Ascending aorta (tissue), 2 donors: Measurements from ENCODE around the gene HLA-DOA. TPM values are rescaled to one million over a fixed set of nuclear protein-coding genes. Genes with fewer than 3 reads are reported as not detected.

ENCODE experiments used
- DNase-seq, 2 donors: peaks; one replicate each; pipeline ENCODE4 v3.0.0-alpha.2; 2019; ENCODE audit warnings: low spot score in 2 of 2
- H3K27ac ChIP-seq, 2 donors: fragments of 200-600 bp; sonication (generic); one replicate each; pipeline ENCODE4 v1.5.1; 2016 to 2017; ENCODE audit warnings: mild to moderate bottlenecking in 1 of 2
- H3K27me3 ChIP-seq: fragments of 200-600 bp; sonication (generic); one replicate; pipeline ENCODE4 v1.5.1; 2017
- H3K36me3 ChIP-seq, 2 donors: fragments of 200-600 bp; sonication (generic); one replicate each; pipeline ENCODE4 v1.5.1; 2016
- H3K4me1 ChIP-seq, 2 donors: fragments of 200-600 bp; sonication (generic); one replicate each; pipeline ENCODE4 v1.5.1; 2016 to 2017; ENCODE audit warnings: mild to moderate bottlenecking in 1 of 2
- H3K4me3 ChIP-seq, 2 donors: fragments of 200-600 bp; sonication (generic); one replicate each; pipeline ENCODE4 v1.5.1; 2016 to 2017; ENCODE audit warnings: mild to moderate bottlenecking in 1 of 2
- H3K9me3 ChIP-seq, 2 donors: fragments of 200-600 bp; sonication (generic); one replicate each; pipeline ENCODE4 v1.5.1; 2016
- CTCF ChIP-seq, 3 experiments: fragments of 200-600 bp in 2 of 3; fragments of 450-650 bp in 1 of 3; sonication (generic) in 2 of 3; IDR thresholded peaks; one replicate each; pipeline ENCODE4 v1.5.1; 2016 to 2019; ENCODE audit warnings: antibody characterized with exemption in 3 of 3, mild to moderate bottlenecking in 1 of 3, moderate library complexity in 1 of 3
- intact Hi-C: fragments of 100-400 bp; cut with DNase I; formaldehyde crosslinking; loops from one replicate; pipeline ENCODE4 v1.15.1; 2023
- total RNA-seq: library from RNA; depleted of rRNA; stranded (reverse); fragments of >200 nt; gene quantifications from one replicate; pipeline ENCODE4 v1.1.0, GENCODE V29; 2016

The HLA-DOA gene
- total RNA-seq, 1 donor from 2014 or later: 358 TPM

GRCh38 chr6:32969685-32970412, 39.5 kb downstream of the HLA-DOA start:
- peaks cover 0 to 16% of the 10 kb centered on the region in 2 donors for H3K4me1 ChIP-seq
- H3K36me3 ChIP-seq: peaks cover 11 to 23% of the 10 kb centered on the region in 2 donors
- intact Hi-C loops: loop anchor here (2.0 to 10.0 kb wide), 8 partner anchors 38 to 1428 kb away; partner anchors contain the start of genes AGPAT1, CUTA, DDX39B and HSD17B8
- H3K4me3 ChIP-seq: peak overlapping the region; percentile 70 to 95
- H3K27me3 ChIP-seq: no peaks in the 10 kb centered on the region
- H3K27ac ChIP-seq: peak overlapping the region; percentile 98 to 99
- TF ChIP-seq CTCF (IDR thresholded peaks at IDR 0.05): peak; percentile 11 to 59 (median 38)
- peak; percentile 41 to 92 for DNase-seq
- no peaks in the 10 kb centered on the region for H3K9me3 ChIP-seq

DNA sequence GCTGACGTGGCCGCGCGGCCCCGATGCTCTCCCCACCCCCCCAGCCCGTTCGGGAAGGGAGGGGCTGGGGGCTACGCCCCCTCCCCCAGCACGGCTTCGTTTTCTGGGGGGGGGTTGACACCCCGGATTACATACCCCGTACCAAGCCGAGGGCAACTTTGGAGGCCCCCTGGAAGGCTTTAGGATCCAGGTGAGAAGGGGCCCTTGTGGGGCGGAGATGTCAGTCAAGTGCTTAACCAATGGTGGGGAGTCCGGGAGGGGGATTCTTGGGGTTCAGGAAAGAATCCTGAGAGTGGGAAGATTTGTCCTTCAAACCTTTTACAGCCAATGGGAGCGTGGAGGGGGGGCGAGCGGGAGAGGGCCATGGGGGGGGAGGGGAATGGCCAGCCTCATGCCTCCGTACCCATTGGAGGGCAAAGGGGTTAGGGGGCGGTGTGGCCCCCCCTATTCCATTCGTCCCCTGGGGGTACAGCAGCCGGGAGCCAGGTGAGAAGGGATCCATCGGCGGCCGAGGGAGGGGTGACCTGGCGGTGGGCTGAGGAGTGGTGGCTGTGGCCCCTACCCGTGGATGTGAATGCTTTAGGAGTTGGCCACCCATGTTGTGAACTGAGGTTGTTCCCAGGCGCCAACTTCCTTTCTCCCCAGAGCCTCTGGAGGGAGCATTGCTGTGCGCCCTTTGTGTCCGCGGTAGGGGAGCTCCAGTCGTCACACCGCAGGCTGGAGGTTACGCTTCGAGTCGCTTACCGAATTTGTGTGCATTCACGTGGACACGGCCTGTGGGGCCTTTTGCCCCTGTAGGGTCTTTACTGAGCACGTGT, 40.3 kb downstream of the HLA-DOA start:
- intact Hi-C loops: loop anchor here (1.0 to 5.0 kb wide), 4 partner anchors 16 to 792 kb away; partner anchors contain the start of genes AGPAT1, HLA-DMA and RNF5
- TF ChIP-seq CTCF (IDR thresholded peaks at IDR 0.05): peak in 1 of 3 experiments; percentile 9

DNA sequence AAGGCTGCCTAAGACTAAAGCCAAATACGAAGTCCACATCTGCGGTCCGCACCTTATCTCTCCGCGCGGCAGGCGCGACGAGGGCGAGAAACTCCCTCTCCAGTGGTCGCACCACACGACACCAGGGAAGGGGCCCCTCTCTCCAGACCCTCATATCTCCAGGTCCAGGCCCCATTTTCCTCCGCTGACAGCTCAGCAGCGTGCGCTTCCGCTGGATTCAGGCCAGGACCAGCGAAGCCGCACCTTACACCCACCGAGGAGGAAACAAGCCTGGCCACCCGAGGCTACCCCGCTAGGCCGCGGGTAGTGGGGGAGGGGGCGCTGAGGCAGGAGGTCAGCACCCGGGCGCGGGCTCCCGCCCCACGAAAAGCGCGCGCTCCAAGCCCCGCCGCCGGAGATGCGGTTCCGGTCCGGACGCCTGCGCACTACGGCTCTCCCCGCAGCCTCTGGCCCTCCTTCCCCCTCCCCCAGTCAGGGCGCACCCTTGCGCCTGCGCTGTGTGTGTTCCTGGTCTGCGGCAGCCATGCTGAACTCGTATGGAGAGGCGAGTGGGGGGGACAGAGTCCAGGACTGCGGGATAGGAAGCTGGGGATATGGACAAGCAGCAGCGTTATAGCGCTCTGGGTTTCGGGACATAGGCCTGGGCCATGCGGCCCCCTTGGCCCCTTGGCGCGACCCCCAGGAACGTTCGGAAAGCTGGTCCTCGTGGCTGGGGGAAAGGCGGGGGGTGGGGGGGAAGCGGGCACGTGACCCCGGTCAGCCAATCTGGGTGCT, 41.1 kb downstream of the HLA-DOA start, which contains the start of gene BRD2:
Gene BRD2, plus strand, starts transcription at position 502 of the 774 bp plus-strand sequence. CDS start 4,305 bp downstream, outside the sequence.
- peak; percentile 86 to 97 for DNase-seq
- Histone ChIP-seq H3K9me3 (no peaks in the 10 kb centered on the region), H3K27ac (peak within 1 kb of the TSS; percentile 98 to 99), H3K4me3 (peak within 1 kb of the TSS; percentile 70 to 95), H3K36me3 (peaks cover 7 to 12% of the 10 kb centered on the region in 2 donors), H3K4me1 (peaks cover 0 to 12% of the 10 kb centered on the region in 2 donors), H3K27me3 (no peaks in the 10 kb centered on the region)
- no peak for TF ChIP-seq CTCF (IDR thresholded peaks at IDR 0.05)
- intact Hi-C loops: loop anchor here (1.0 to 5.0 kb wide), 4 partner anchors 15 to 791 kb away; partner anchors contain the start of genes AGPAT1, HLA-DMA and RNF5

More for the DNA sequence above, 40.3 kb downstream of the HLA-DOA start:
- H3K36me3 ChIP-seq: peaks cover 7 to 16% of the 10 kb centered on the region in 2 donors
- H3K4me3 ChIP-seq: peak overlapping the region; percentile 70 to 95
- H3K27me3 ChIP-seq: no peaks in the 10 kb centered on the region
- peak; percentile 46 to 82 for DNase-seq
- H3K4me1 ChIP-seq: peaks cover 0 to 12% of the 10 kb centered on the region in 2 donors
- H3K9me3 ChIP-seq: no peaks in the 10 kb centered on the region
- peak overlapping the region; percentile 98 to 99 for H3K27ac ChIP-seq

DNA sequence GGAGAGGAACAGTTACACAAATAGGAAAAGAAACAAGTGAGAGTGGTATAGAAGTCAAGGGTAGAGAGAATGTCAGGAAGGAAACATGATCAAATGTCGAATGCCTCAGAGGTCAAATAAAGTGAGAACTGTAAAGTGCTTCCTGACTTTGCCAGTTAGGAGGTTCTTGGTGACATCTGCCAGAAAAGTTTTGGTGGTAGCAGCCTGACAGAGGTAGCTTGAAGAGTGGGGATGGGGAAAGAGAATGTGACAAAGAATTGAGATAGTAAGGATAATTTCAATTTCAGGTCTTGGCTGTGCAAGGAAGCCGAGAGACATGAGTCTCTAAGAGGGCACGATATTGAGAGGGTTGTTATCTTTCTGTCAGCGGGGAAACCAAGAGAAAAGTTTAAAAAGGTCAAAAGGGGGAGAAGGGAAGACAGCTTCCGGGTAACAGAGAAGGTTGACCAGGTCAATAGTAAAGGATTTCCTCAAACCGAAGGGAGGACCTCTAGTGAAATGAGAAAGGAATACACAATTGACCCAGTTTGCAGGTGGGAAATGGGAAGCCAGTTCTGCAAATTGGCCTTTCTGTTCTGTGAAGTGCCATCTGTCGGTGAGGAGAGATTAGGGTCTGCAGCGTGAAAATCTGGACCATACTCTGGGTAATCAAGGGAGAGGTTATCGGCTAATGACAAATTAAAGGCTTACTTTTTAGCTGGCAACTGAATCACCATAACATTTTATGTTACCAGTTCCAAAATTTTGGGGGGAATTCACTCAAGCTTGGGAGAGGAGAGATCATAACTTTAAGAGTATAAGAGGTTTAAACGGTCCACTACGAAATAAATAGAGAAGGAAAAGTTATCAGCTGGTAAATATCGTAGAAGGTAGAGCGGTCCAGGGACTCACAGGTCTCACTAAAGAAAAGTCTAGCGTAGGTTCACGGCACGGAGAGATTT, 42.0 kb downstream of the HLA-DOA start:
- TF ChIP-seq CTCF (IDR thresholded peaks at IDR 0.05): peak; percentile 32 to 57 (median 42)
- Histone ChIP-seq H3K4me1 (peaks cover 0 to 12% of the 10 kb centered on the region in 2 donors), H3K4me3 (peak overlapping the region; percentile 70 to 95), H3K9me3 (no peaks in the 10 kb centered on the region), H3K27ac (peak overlapping the region; percentile 98 to 99), H3K36me3 (peaks cover 2 to 3% of the 10 kb centered on the region in 2 donors), H3K27me3 (no peaks in the 10 kb centered on the region)
- intact Hi-C loops: loop anchor here (1.0 to 5.0 kb wide), 4 partner anchors 14 to 790 kb away; partner anchors contain the start of genes AGPAT1, HLA-DMA and RNF5
- no peak for DNase-seq
